SHP77 (cell line): ENCODE data around the gene REC114.
"Not testable (repeated sequence)": the region's sequence is repeated elsewhere in the genome, so short reads cannot be mapped to it uniquely, and the experiment has no call there.

Source experiments
- DNase-seq, 2 experiments: peaks; one replicate each; lab custom pipeline; 2025; lab: John Stamatoyannopoulos, UW

The REC114 gene

DNA sequence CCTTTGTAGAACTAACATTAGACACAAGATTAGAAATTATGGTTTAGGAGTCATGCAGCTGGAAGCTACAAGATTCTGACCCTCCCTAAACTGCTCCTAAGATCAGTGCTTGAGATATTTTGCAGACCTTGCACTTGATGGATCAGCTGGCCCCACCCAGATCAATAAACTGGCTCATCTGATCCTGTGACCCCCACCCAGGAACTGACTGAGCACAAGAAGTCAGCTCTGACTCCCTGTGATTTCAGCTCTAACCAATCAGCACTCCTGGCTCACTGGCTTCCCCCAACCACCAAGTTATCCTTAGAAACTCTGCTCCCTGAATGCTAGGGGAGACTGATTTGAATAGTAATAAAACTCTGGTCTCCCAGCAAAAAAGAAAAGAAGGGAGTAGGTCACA, 134.6 kb downstream of the REC114 start:
- not testable (repeated sequence) for DNase-seq

DNA sequence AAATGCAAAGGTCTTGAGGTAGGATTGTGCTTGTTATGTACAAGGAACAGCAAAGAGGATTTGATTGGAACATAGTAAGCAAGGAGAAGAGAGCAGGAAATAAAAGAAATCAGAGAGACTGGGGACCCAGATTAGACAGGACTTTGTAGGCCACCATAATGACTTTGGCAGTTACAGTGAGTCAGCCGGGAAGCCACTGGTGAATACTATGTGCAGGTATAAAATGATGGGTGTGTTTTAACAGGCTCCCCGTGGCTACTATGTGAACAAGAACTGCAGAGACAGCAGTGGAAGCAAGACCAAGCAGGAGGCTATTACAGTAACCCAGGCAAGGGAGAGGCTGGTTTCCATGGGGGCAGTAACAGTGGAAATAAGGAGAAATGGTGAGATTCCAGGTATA, 135.1 kb downstream of the REC114 start:
- DNase-seq, result no peak

DNA sequence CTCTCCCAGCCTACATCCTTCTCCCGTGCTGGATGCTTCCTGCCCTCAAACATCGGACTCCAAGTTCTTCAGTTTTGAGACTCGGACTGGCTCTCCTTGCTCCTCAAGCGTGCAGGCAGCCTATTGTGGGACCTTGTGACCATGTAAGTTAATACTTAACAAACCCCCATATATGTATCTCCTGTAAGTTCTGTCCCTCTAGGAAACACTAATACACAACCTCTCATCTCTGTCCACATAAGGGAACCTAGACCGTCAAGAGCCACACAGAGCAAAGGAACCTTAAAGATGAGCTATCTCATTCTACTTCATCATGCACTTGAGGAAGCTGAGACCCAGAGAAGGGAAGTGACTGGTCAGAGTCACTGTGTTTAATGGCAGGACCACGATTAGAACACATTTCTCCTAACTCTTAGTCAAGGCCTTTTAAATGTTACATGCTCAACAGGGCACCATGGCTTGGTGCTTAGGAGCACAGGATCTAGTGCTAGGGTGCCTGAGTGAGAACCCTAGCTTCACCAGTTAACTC, 140.0 kb downstream of the REC114 start:
- no peak for DNase-seq

DNA sequence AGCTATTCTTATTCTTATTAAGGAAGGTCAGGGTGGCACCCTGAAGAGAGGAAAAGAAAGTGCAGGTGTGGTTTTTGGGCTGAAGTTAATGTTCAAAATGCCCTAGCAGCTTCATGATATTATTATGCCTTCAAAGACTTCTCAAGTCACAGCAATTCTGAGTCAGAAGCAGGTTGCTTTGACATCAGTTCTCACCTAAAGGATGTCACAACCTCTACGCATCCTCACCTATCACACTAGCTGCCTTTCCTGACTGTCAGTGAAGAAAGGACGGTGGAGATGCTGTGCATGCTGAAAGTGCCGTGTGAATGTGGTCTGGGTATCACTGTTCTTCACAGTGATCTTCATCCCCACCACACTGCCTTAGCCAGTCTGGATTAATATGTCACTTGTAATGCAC, 140.6 kb downstream of the REC114 start:
- no peak for DNase-seq

DNA sequence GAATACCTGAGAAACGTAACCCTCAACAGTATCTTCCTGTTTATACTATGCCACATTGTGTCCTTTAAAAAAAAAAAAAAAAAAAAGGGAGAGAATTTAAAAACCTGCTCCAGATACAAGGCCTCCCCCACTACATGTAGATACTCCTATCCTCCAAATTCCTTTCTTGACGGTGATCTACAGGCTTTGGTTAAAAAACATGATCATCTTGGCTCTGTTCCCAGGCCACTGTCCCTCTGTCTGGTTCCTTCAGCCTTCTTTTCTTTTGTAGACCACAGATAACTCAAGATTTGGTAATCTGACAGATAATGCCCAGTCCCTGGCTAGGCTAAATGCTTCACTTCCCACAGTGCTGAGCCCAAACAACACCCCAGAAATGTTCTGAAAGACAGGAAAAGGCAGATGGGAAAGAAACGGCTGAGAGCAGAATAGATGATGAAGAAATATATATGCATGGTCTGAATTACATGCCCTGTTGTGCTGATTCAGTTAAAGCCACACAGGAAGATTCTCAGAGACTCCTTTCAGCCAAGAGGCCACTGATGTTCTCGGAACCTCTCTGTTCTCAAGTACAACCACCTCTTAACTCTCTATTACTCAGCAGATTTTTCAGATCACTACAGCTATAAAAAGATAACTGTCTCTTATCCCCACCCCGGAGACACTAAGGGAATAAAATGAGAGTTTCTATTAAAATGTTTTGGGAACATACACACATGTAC, 141.9 kb downstream of the REC114 start:
- no peak for DNase-seq

GRCh38 chr15:73585871-73586654, 143.1 kb downstream of the REC114 start:
- no peak for DNase-seq

GRCh38 chr15:73589766-73590165, 146.8 kb downstream of the REC114 start:
- DNase-seq, result no peak

DNA sequence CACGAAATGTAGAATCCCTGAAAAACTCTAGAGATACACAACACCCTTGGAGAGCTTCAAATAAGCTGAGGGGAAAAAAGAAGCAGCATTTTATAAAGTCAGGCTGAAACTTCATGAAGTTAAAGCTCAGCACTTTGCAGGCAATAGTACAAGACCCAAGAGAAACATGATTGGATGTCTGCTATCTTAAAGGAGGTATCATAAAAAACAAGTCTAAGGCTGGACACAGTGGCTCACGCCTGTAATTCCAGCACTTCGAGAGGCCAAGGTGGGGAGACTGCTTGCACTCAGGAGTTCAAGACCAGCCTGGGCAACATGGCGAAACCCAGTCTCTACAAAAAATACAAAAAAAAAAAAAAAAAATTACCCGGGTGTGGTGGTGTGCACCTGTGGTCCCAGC, 147.3 kb downstream of the REC114 start:
- DNase-seq, result no peak

- no peak for DNase-seq
Measured at GRCh38 chr15:73593304-73594074, 150.5 kb downstream of the REC114 start.

GRCh38 chr15:73594109-73594508, 151.1 kb downstream of the REC114 start:
- no peak for DNase-seq

DNA sequence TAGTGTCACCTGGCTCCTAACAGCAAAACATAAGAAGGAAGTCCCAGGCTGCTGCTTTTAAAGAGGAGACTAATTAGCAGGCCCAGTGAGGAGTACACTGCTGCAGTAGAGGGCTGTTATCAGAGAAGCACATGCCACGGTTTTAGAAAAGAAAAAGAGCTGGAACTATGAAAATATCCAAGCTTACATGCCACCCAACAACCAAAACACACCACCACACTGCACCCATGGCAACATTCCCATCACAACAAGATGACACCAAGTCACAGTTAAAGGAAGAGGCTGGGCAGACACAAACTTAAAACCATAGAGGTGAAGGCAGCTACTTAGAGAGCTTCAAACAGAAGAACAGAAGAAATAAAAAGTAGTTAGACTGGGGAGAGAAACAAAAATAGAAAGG, 153.2 kb downstream of the REC114 start:
- no peak for DNase-seq

GRCh38 chr15:73597036-73597638, 154.2 kb downstream of the REC114 start:
- DNase-seq, result no peak

GRCh38 chr15:73598530-73599160, 155.7 kb downstream of the REC114 start:
- no peak for DNase-seq

GRCh38 chr15:73599934-73600333, 157.0 kb downstream of the REC114 start:
- DNase-seq, result no peak

GRCh38 chr15:73600413-73601335, 157.7 kb downstream of the REC114 start:
- no peak for DNase-seq

- peak in 1 of 2 experiments; percentile 6 for DNase-seq
Measured at GRCh38 chr15:73601451-73602445, 158.8 kb downstream of the REC114 start.

- no peak for DNase-seq
Measured at GRCh38 chr15:73602446-73602843, 159.5 kb downstream of the REC114 start.

DNA sequence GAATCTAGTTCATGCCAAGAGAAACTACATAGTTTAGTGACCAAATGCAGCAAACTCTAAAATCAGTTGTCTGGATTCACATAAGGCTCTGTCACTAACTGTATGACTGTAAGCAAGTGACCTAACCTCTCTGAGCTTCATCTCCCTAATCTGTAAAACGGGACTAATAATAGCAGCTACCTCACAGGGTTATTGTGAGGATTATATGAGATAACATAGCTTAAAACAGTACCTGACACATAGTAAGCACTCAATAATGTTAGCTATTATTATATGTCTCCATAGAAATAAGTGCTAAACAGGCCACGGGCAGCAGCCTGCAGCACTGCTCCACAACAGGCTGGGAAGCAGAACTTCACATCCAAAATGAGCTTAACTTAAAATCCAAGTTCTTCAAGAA, 160.0 kb downstream of the REC114 start:
- no peak for DNase-seq

- no peak for DNase-seq
Measured at GRCh38 chr15:73604477-73604876, 161.5 kb downstream of the REC114 start.
